Omental fat pad (tissue), 4 donors: ENCODE data around the gene ZNF747. TPM values are rescaled to one million over a fixed set of nuclear protein-coding genes. Genes with fewer than 3 reads are reported as not detected.

ENCODE experiments used
- ATAC-seq: fragments of 150-250 bp; one replicate; pipeline ENCODE4 v1.9.1; 2016; ENCODE audit warnings: mild to moderate bottlenecking, moderate library complexity; ENCODE audit not compliant: low FRiP score
- DNase-seq: peaks from one replicate; pipeline ENCODE4 v3.0.0-alpha.2; 2019; ENCODE audit warnings: low spot score
- small RNA-seq: library from RNA; depleted of rRNA; stranded (forward); fragments of <200 nt; gene quantifications from one replicate; pipeline ENCODE3, GENCODE V24; 2016
- total RNA-seq, 4 donors: library from RNA; depleted of rRNA; stranded (reverse); fragments of >200 nt; gene quantifications; one replicate each; pipeline ENCODE4 v1.1.0, GENCODE V29; 2016
- TF ChIP-seq, protein P1 (sequence below), 3 donors: fragments of 450-650 bp; IDR thresholded peaks; one replicate each; pipeline ENCODE4 v1.5.1; 2016 to 2017; ENCODE audit warnings: antibody characterized with exemption in 3 of 3, mild to moderate bottlenecking in 3 of 3, moderate library complexity in 2 of 3

Gene ZNF747
- total RNA-seq, 4 donors from 2014 or later: 7.7 to 12.1 (median 10.4) TPM

DNA sequence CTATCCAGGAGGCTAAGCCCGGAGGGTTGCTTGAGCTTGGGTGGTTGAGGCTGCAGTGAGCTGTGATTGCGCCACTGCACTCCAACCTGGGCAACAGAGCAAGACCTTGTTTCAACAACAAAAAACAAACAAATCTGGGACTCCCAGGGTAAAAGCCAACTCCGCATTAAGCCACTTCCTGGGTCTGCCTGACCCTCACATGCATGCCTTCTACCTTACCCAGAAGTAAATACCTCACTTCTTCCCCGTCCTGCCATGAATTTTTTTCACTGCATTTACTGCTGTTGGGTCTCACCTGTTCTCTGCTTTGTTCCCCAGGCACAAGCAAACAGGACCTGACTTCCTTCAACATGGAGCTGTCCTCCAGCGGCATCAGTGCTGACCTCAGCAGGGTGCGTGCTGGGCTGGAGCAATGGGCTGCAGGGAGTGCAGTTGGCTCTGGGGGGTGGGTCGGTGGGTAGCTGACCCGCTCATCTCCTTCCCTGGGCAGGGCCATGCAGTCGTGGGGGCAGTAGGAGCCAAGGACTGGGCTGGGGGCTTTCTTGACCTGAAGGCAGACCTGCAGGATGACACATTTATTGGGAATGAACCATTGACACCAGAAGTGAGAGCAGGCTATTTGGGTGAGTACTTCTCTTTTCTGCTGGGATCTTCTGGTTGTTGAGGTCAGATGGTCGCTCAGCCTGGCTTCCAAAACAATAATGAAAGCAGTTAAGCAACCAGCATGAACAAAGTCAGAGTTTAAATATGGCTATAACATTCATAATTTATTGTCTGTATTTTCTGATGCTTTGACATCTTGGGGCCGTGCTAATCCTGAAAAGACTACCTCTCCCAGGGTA lies 45.7 kb downstream of the ZNF747 start:
- peak; percentile 54 for ATAC-seq
- TF ChIP-seq, protein P1, sequence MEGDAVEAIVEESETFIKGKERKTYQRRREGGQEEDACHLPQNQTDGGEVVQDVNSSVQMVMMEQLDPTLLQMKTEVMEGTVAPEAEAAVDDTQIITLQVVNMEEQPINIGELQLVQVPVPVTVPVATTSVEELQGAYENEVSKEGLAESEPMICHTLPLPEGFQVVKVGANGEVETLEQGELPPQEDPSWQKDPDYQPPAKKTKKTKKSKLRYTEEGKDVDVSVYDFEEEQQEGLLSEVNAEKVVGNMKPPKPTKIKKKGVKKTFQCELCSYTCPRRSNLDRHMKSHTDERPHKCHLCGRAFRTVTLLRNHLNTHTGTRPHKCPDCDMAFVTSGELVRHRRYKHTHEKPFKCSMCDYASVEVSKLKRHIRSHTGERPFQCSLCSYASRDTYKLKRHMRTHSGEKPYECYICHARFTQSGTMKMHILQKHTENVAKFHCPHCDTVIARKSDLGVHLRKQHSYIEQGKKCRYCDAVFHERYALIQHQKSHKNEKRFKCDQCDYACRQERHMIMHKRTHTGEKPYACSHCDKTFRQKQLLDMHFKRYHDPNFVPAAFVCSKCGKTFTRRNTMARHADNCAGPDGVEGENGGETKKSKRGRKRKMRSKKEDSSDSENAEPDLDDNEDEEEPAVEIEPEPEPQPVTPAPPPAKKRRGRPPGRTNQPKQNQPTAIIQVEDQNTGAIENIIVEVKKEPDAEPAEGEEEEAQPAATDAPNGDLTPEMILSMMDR (IDR thresholded peaks at IDR 0.05): no peak
- no peak for DNase-seq

DNA sequence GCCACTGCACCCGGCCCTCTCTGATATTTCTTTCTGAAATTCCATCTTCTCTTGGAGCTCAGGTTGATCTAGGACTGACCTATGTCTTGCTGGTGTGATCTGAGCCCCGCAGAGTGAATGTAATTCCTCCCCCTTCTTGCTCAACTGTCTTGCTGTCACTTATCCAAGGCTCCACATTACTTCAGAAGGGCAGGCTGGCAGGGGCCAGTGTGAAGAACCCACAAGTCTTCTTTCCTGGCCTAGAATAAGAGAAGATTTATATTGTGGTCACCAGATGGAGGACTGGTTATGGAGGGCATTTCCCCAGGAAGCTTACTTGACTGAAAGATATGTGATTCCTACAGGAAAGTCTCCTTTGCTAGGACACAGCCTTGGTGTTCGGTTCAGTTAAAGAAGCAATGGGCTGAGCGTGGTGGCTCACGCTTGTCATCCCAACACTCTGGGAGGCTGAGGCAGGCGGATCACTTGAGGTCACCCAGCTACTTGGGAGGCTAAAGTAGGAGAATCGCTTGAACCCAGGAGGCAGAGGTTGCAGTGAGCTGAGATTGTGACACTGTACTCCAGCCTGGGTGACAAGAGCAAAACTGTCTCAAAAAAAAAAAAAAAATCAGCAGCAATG lies 48.7 kb downstream of the ZNF747 start:
- TF ChIP-seq, protein P1 (IDR thresholded peaks at IDR 0.05): no peak
- no peak for DNase-seq
- ATAC-seq: no peak

DNA sequence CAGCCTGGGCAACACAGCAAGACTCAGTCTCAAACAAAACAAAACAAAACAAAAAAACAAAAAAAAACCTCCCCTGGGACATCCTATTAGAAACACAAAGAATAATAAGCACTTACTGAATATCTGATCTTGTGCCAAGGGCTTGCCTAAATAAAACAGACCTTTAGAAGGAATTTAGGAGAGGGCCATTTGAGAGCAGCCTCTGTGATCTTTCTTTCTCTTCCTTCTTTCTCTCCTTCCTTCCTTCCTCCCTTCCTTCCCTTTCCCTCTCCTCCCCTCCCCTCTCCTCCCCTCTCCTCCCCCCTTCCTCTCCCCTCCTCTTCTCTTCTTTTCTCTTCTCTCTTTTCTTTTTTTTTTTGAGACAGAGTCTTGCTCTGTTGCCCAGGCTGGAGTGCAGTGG lies 49.8 kb downstream of the ZNF747 start:
- ATAC-seq: no peak
- TF ChIP-seq, protein P1 (IDR thresholded peaks at IDR 0.05): no peak
- DNase-seq: no peak

DNA sequence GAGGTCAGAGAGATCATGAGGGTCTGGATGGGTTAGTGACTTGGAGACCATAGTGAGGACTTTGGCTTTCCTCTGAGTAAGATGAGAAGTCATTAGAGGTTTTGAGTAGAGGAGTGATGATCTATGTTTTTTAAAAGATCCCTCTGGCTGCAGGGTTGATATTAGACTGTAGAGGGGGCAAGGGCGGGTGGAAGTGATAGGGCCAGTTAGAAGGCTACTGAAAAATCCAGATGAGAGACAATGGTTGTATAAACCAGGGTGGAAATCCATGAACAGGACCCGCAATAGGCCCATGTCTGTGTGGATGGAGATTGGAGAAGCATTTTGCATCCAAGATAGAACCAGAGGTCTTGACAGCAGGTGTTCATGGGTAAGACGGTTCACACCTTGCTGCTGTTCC lies 52.3 kb downstream of the ZNF747 start:
- ATAC-seq: no peak
- DNase-seq: no peak
- TF ChIP-seq, protein P1 (IDR thresholded peaks at IDR 0.05): no peak

DNA sequence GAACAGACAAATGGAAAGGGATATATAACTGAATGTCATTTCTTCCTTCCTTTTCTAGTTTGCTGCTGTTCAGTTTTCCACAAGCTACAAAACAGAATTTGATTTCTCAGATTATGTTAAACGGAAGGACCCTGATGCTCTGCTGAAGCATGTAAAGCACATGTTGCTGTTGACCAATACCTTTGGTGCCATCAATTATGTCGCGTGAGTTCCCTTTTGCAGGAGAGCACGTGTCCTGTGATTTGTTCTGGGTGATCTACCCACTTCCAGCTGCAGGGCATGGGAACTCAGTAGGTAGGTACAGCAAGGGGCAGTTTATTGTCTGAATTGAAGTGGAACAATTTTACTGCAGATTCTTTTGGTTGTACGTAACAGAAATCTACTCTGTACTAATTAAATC lies 53.3 kb downstream of the ZNF747 start:
- ATAC-seq: no peak
- DNase-seq: no peak
- TF ChIP-seq, protein P1 (IDR thresholded peaks at IDR 0.05): no peak

Small RNA genes lying within 50 kb of the gene (small RNA-seq; reads per million reads assigned to genes)
- gene MIR4518 (not detected), gene RNU7-61P (not detected)

Other genes with a start within 250 kb of the ZNF747 start
- gene CD2BP2, start 179.6 kb downstream of the ZNF747 start, total RNA-seq: 10 to 100 TPM; 27.3 to 39.9 (median 35.4) TPM
- gene TBC1D10B, start 164.4 kb downstream of the ZNF747 start, total RNA-seq: 10 to 100 TPM; 19.0 to 28.6 (median 26.7) TPM
- gene MYL11, start 160.1 kb downstream of the ZNF747 start, total RNA-seq: not detected
- 1 to 10 TPM in 3 of 4 donors, under 1 TPM in 1; 0.93 to 2.6 (median 2.4) TPM for gene SEPTIN1, start 152.3 kb downstream of the ZNF747 start, total RNA-seq
- 1 to 10 TPM; 3.4 to 5.4 (median 4.9) TPM for gene ZNF48, start 139.4 kb downstream of the ZNF747 start, total RNA-seq
- 10 to 100 TPM in 2 of 4 donors, 1 to 10 TPM in 2; 8.3 to 13.6 (median 9.9) TPM for gene ZNF771, start 127.3 kb downstream of the ZNF747 start, total RNA-seq
- gene DCTPP1, start 104.8 kb downstream of the ZNF747 start, total RNA-seq: 10 to 100 TPM in 3 of 4 donors, 1 to 10 TPM in 1; 9.8 to 24.0 (median 14.8) TPM
- 10 to 100 TPM; 22.8 to 42.9 (median 32.1) TPM for gene SEPHS2, start 89.0 kb downstream of the ZNF747 start, total RNA-seq
- gene ITGAL, start 62.1 kb downstream of the ZNF747 start, total RNA-seq: 10 to 100 TPM in 1 of 4 donors, 1 to 10 TPM in 3; 1.5 to 20.2 (median 6.3) TPM
- gene ZNF768, start 8.3 kb downstream of the ZNF747 start, total RNA-seq: 10 to 100 TPM; 16.5 to 22.5 (median 18.6) TPM
- 10 to 100 TPM in 2 of 4 donors, 1 to 10 TPM in 2; 4.5 to 15.9 (median 10.1) TPM for gene ZNF764, start 23.5 kb upstream of the ZNF747 start, total RNA-seq
- gene ZNF688, start 36.9 kb upstream of the ZNF747 start, total RNA-seq: 10 to 100 TPM in 3 of 4 donors, 1 to 10 TPM in 1; 7.4 to 24.0 (median 13.3) TPM
- gene ZNF785, start 50.8 kb upstream of the ZNF747 start, total RNA-seq: 10 to 100 TPM in 1 of 4 donors, 1 to 10 TPM in 3; 4.5 to 12.1 (median 8.1) TPM
- gene ZNF689, start 75.5 kb upstream of the ZNF747 start, total RNA-seq: 1 to 10 TPM; 5.5 to 9.5 (median 7.0) TPM
- 10 to 100 TPM; 12.7 to 50.4 (median 17.6) TPM for gene PRR14, start 116.1 kb upstream of the ZNF747 start, total RNA-seq
- gene FBRS, start 123.6 kb upstream of the ZNF747 start, total RNA-seq: 10 to 100 TPM; 15.4 to 49.7 (median 23.4) TPM
- gene SRCAP, start 164.3 kb upstream of the ZNF747 start, total RNA-seq: 10 to 100 TPM; 15.9 to 40.4 (median 30.0) TPM
- gene PHKG2, start 213.6 kb upstream of the ZNF747 start, total RNA-seq: 10 to 100 TPM; 25.2 to 34.0 (median 29.4) TPM
- 1 to 10 TPM; 1.4 to 4.8 (median 2.5) TPM for gene CFAP119, start 227.2 kb upstream of the ZNF747 start, total RNA-seq
- gene RNF40, start 227.5 kb upstream of the ZNF747 start, total RNA-seq: 10 to 100 TPM; 53.9 to 77.7 (median 69.5) TPM